Neuronal stem cell (in vitro differentiated cells): ENCODE data around the gene PLEKHD1.
A peak's percentile ranks its signal among the peaks of the same experiment; 100 is the strongest.

ENCODE experiments used
- DNase-seq: peaks from one replicate; pipeline ENCODE4 v3.0.0-alpha.2; 2013; ENCODE audit warnings: low spot score
- H2AFZ ChIP-seq: one replicate; pipeline ENCODE4 v1.6.1; 2013; ENCODE audit warnings: mild to moderate bottlenecking, low read length, inconsistent platforms
- H2AK5ac ChIP-seq: 2 replicates; pipeline ENCODE4 v1.6.1; 2013; ENCODE audit warnings: low read depth, mild to moderate bottlenecking, inconsistent platforms, low read length, moderate library complexity, mixed read lengths
- H2BK120ac ChIP-seq: 2 replicates; pipeline ENCODE4 v1.6.1; 2013; ENCODE audit warnings: low read depth, mild to moderate bottlenecking, inconsistent platforms, low read length, moderate library complexity, mixed read lengths
- H2BK12ac ChIP-seq: one replicate; pipeline ENCODE4 v1.6.1; 2013; ENCODE audit warnings: low read length, inconsistent platforms
- H2BK15ac ChIP-seq: 2 replicates; pipeline ENCODE4 v1.6.1; 2013; ENCODE audit warnings: mild to moderate bottlenecking, low read length, inconsistent platforms, mixed read lengths
- H2BK5ac ChIP-seq: one replicate; pipeline ENCODE4 v1.6.1; 2013; ENCODE audit warnings: inconsistent platforms, mild to moderate bottlenecking, low read length, moderate library complexity
- H3K14ac ChIP-seq: one replicate; pipeline ENCODE4 v1.6.1; 2013; ENCODE audit warnings: low read length, inconsistent platforms
- H3K18ac ChIP-seq: 2 replicates; pipeline ENCODE4 v1.6.1; 2013; ENCODE audit warnings: low read length, inconsistent platforms
- H3K23ac ChIP-seq: 2 replicates; pipeline ENCODE4 v1.6.1; 2013; ENCODE audit warnings: low read depth, mild to moderate bottlenecking, mixed read lengths, low read length, inconsistent platforms; ENCODE audit not compliant: poor library complexity
- H3K27ac ChIP-seq: replicated peaks from 3 replicates; pipeline ENCODE4 v1.5.1; 2013; ENCODE audit warnings: low read length, inconsistent platforms
- H3K27me3 ChIP-seq, 3 experiments: 2 replicates each; pipeline ENCODE4 v1.6.1; 2013; ENCODE audit warnings: low read length in 3 of 3, mild to moderate bottlenecking in 2 of 3, inconsistent platforms in 1 of 3, low read depth in 1 of 3, mixed read lengths in 1 of 3, moderate library complexity in 1 of 3; ENCODE audit not compliant: control insufficient read depth in 3 of 3, insufficient read depth in 3 of 3
- H3K36me3 ChIP-seq, 2 donors: replicated peaks in 1 of 2; 2 replicates each; pipeline ENCODE4 v1.6.1; 2013; ENCODE audit warnings: low read length in 2 of 2; ENCODE audit not compliant: control insufficient read depth in 2 of 2, insufficient read depth in 2 of 2
- H3K4ac ChIP-seq: 2 replicates; pipeline ENCODE4 v1.6.1; 2013; ENCODE audit warnings: inconsistent platforms, mild to moderate bottlenecking, low read length, moderate library complexity
- H3K4me1 ChIP-seq, 2 donors: 1 replicate in 1 of 2; 2 replicates in 1 of 2; pipeline ENCODE4 v1.6.1; 2013; ENCODE audit warnings: low read length in 2 of 2, low read depth in 1 of 2; ENCODE audit not compliant: control insufficient read depth in 2 of 2, insufficient read depth in 1 of 2
- H3K4me2 ChIP-seq: one replicate; pipeline ENCODE4 v1.6.1; 2013; ENCODE audit warnings: mild to moderate bottlenecking, low read length, inconsistent platforms; ENCODE audit not compliant: insufficient read depth, poor library complexity, severe bottlenecking
- H3K4me3 ChIP-seq, 2 donors: 2 replicates each; pipeline ENCODE4 v1.5.1; 2013; ENCODE audit warnings: low read length in 2 of 2, mild to moderate bottlenecking in 2 of 2, inconsistent platforms in 1 of 2, moderate library complexity in 1 of 2
- H3K79me1 ChIP-seq: one replicate; pipeline ENCODE4 v1.6.1; 2013; ENCODE audit warnings: low read depth, mild to moderate bottlenecking, inconsistent platforms, low read length, moderate library complexity
- H3K9ac ChIP-seq: one replicate; pipeline ENCODE4 v1.6.1; 2013; ENCODE audit warnings: mild to moderate bottlenecking, low read depth, low read length, inconsistent platforms; ENCODE audit not compliant: poor library complexity
- H3K9me3 ChIP-seq, 2 donors: replicated peaks in 1 of 2; 2 replicates each; pipeline versions ENCODE3 to v1.6.1; 2013; ENCODE audit warnings: low read length in 2 of 2, mild to moderate bottlenecking in 2 of 2, inconsistent platforms in 1 of 2, low read depth in 1 of 2, mixed read lengths in 1 of 2, moderate library complexity in 1 of 2; ENCODE audit not compliant: control insufficient read depth in 2 of 2, insufficient read depth in 1 of 2
- H4K8ac ChIP-seq: one replicate; pipeline ENCODE4 v1.6.1; 2013; ENCODE audit warnings: low read depth, mild to moderate bottlenecking, inconsistent platforms, low read length, moderate library complexity
- H4K91ac ChIP-seq: one replicate; pipeline ENCODE4 v1.6.1; 2013; ENCODE audit warnings: low read length, low read depth, mild to moderate bottlenecking, inconsistent platforms; ENCODE audit not compliant: poor library complexity
- WGBS, 2 donors: extraction: QIAGEN DNeasy Blood & Tissue Kit; methylation state at CpG; one replicate each; pipeline ENCODE4 v1.1.7; 2013; ENCODE audit warnings: missing lambda C conversion rate in 2 of 2, mixed read lengths in 1 of 2; ENCODE audit not compliant: insufficient read length in 2 of 2, insufficient replicate concordance in 1 of 2; ENCODE audit errors: extremely low coverage in 2 of 2; 5-methylcytosine and 5-hydroxymethylcytosine counted together

PLEKHD1 gene

DNA sequence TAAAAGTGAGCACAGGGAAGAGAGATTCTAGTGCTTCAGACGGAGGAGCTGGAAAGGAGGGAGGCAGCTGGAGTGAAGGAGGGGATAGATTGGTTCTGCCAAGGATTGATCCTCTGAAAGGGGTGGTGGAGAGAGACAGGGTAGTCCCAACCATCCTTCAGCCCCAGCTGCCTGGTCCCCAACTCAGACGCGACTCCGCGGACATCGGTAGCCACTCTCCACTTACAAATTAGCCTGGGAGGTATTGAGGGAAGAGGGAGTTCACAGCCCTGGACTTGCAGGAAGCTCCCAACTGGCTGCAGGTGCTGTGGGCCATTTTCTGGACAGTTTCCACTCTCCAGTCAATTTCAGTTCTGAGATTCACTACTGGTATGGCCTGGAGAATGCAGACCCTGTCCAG lies 1.2 kb downstream of the PLEKHD1 start:
- H2BK5ac ChIP-seq = no peak overlapping the region
- H2BK15ac ChIP-seq = no peak overlapping the region
- no peak overlapping the region for H3K9ac ChIP-seq
- H2BK12ac ChIP-seq = no peak overlapping the region
- H3K14ac ChIP-seq = no peak overlapping the region
- peaks cover 10 to 28% of the 10 kb centered on the region in 2 donors for H3K4me1 ChIP-seq
- H2BK120ac ChIP-seq = no peak overlapping the region
- no peak overlapping the region for H2AK5ac ChIP-seq
- no peak overlapping the region for H3K4me2 ChIP-seq
- no peak overlapping the region for H3K18ac ChIP-seq
- peaks cover 0 to 6% of the 10 kb centered on the region in 2 donors for H3K9me3 ChIP-seq
- H3K27me3 ChIP-seq = peaks cover 19 to 69% (median 47%) of the 10 kb centered on the region in 3 experiments
- no peak overlapping the region for H3K4ac ChIP-seq
- DNase-seq = no peak
- H3K27ac ChIP-seq = no peak overlapping the region
- WGBS, 2 donors = no CpG with 5 or more reads among the region's 6 CpGs
- no peak overlapping the region for H4K8ac ChIP-seq
- H3K36me3 ChIP-seq = no peaks in the 10 kb centered on the region
- H3K79me1 ChIP-seq = peaks cover 2% of the 10 kb centered on the region
- H2AFZ ChIP-seq = no peak overlapping the region
- no peak overlapping the region for H4K91ac ChIP-seq
- H3K23ac ChIP-seq = no peak overlapping the region
- no peak overlapping the region for H3K4me3 ChIP-seq

DNA sequence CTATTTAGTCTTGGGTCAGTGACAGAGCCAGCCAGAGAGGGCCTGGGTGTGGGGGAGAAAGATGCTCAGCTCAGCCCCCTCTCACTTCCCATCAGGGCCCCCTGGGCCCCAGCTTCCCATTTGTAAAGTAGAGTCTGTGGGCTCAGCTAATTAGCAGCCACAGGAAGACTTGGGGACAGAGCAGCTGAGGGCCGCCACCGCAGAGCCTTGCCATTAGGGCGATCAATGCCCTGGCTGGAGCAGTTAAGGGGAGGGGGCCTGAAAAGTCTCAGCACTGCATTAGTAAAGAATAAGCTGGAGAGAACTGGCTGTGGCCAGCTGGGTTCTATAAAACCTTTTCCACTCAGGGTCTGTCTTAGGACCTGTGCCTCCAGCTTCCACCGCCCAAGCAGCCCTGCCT lies 2.7 kb downstream of the PLEKHD1 start:
- Histone ChIP-seq H3K36me3 (no peaks in the 10 kb centered on the region), H3K23ac (no peak overlapping the region), H2AFZ (peak overlapping the region; percentile 51), H3K4me3 (no peak overlapping the region), H2BK120ac (no peak overlapping the region), H3K4ac (no peak overlapping the region), H4K91ac (no peak overlapping the region), H2BK12ac (no peak overlapping the region), H3K18ac (no peak overlapping the region), H3K14ac (no peak overlapping the region), H3K27ac (peak overlapping the region; percentile 18), H3K27me3 (peaks cover 19 to 58% (median 40%) of the 10 kb centered on the region in 3 experiments), H2BK5ac (no peak overlapping the region), H3K9ac (no peak overlapping the region), H3K4me1 (peaks cover 10 to 28% of the 10 kb centered on the region in 2 donors), H2AK5ac (no peak overlapping the region), H3K79me1 (peaks cover 2% of the 10 kb centered on the region), H4K8ac (no peak overlapping the region), H2BK15ac (no peak overlapping the region), H3K9me3 (peaks cover 0 to 6% of the 10 kb centered on the region in 2 donors), H3K4me2 (no peak overlapping the region)
- peak; percentile 30 for DNase-seq
- WGBS, 2 donors = no CpG with 5 or more reads among the region's 4 CpGs

DNA sequence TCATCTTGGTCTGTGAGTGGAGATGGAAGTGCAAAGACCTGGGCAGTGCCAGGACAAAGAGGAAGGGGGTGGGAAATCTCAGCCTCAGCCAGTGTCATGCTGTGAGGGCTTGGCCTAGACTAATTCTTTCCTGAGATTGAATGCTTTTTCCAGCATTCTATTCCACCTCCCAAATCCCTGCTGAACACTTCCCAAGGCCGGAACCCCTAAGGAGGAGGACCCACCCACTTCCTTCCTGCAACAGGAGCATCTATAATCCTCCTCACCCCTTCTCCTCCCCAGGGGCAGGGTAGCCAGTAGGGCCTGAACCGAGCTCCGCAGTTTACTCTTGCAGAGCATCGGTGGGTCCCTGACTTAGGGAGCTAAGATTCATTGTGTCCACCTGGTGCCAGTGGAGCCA lies 3.2 kb downstream of the PLEKHD1 start:
- H3K23ac ChIP-seq = no peak overlapping the region
- H3K4ac ChIP-seq = no peak overlapping the region
- peaks cover 2% of the 10 kb centered on the region for H3K79me1 ChIP-seq
- H2BK120ac ChIP-seq = no peak overlapping the region
- no peaks in the 10 kb centered on the region for H3K36me3 ChIP-seq
- peak overlapping the region; percentile 8 for H2AK5ac ChIP-seq
- peaks cover 19 to 57% (median 36%) of the 10 kb centered on the region in 3 experiments for H3K27me3 ChIP-seq
- peak overlapping the region; percentile 15 for H3K9ac ChIP-seq
- H2BK15ac ChIP-seq = no peak overlapping the region
- H3K14ac ChIP-seq = no peak overlapping the region
- H2BK12ac ChIP-seq = no peak overlapping the region
- no peak for DNase-seq
- peak overlapping the region; percentile 18 for H3K27ac ChIP-seq
- H3K18ac ChIP-seq = peak overlapping the region; percentile 22
- H2AFZ ChIP-seq = peak overlapping the region; percentile 51
- no peak overlapping the region for H3K4me2 ChIP-seq
- no peak overlapping the region for H4K8ac ChIP-seq
- peaks cover 0 to 6% of the 10 kb centered on the region in 2 donors for H3K9me3 ChIP-seq
- WGBS, 2 donors = no CpG with 5 or more reads among the region's 4 CpGs
- H3K4me3 ChIP-seq = no peak overlapping the region
- peaks cover 10 to 26% of the 10 kb centered on the region in 2 donors for H3K4me1 ChIP-seq
- H4K91ac ChIP-seq = no peak overlapping the region
- no peak overlapping the region for H2BK5ac ChIP-seq

DNA sequence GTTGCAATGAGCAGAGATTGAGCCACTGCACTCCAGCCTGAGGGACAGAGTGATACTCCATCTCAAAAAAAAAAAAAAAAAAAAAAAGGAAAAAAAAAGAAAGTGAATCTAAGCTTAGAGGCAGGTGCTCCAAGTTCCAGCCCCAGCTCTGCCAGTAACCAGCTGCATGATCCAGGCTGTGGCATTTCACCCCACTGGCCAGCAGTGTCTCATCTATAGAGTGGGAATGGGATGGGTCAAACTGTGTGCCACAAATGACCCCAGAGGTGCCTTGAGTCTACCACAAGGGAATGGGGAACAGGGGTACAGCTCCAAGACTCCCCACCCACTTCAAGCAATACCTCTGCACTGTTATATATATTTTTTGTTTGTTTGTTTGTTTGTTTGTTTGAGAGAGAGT lies 5.0 kb downstream of the PLEKHD1 start:
- no peak overlapping the region for H3K23ac ChIP-seq
- no peaks in the 10 kb centered on the region for H3K79me1 ChIP-seq
- H2BK120ac ChIP-seq = no peak overlapping the region
- peaks cover 10 to 22% of the 10 kb centered on the region in 2 donors for H3K4me1 ChIP-seq
- no peak overlapping the region for H2BK5ac ChIP-seq
- H3K4me2 ChIP-seq = no peak overlapping the region
- H3K4me3 ChIP-seq = no peak overlapping the region
- H2AFZ ChIP-seq = no peak overlapping the region
- H2AK5ac ChIP-seq = no peak overlapping the region
- H4K91ac ChIP-seq = no peak overlapping the region
- DNase-seq = no peak
- H3K36me3 ChIP-seq = no peaks in the 10 kb centered on the region
- no peak overlapping the region for H3K4ac ChIP-seq
- H2BK12ac ChIP-seq = no peak overlapping the region
- no peak overlapping the region for H2BK15ac ChIP-seq
- H3K27me3 ChIP-seq = peaks cover 11 to 46% (median 20%) of the 10 kb centered on the region in 3 experiments
- H3K9me3 ChIP-seq = peaks cover 0 to 6% of the 10 kb centered on the region in 2 donors
- H3K14ac ChIP-seq = no peak overlapping the region
- H4K8ac ChIP-seq = no peak overlapping the region
- H3K18ac ChIP-seq = no peak overlapping the region
- no peak overlapping the region for H3K27ac ChIP-seq
- H3K9ac ChIP-seq = no peak overlapping the region
